ENCODE measurements around the gene FCN3. TPM values are rescaled to one million over a fixed set of nuclear protein-coding genes. Genes with fewer than 3 reads are reported as not detected.

The FCN3 gene
- total and polyA plus RNA-seq, 2 donors (not counting 1 experiment from before 2014, with no cell fraction given) = not detected

- no peaks in the 10 kb centered on the region for H3K9me3 Mint-ChIP-seq (ENCODE audit: insufficient read depth)
- H3K27ac Mint-ChIP-seq = no peak overlapping the region
- ChIA-PET POLR2A (interaction anchor here (0.6 kb wide), 1 partner anchor 252 kb away, joined by 3 read pairs; no protein-coding TSS in a partner anchor), CTCF (interaction anchor here (0.8 to 8.5 kb wide), 3 partner anchors 16 to 93 kb away, joined by 3 to 74 read pairs (median 8); no protein-coding TSS in a partner anchor)
- DNase-seq = no peak
- H3K27ac ChIP-seq (ENCODE audit: low read length in 2 of 2) = no peak overlapping the region
- H3K9me3 ChIP-seq (ENCODE audit: control extremely low read depth in 1 of 3, control insufficient read depth in 2 of 3, insufficient read depth in 1 of 3, low read length in 2 of 3) = no peaks in the 10 kb centered on the region
- H3K4me2 ChIP-seq (replicated peaks; ENCODE audit: low read depth, low read length, poor library complexity, severe bottlenecking) = no peak overlapping the region
- H3K27me3 ChIP-seq (replicated peaks in 1 of 4; ENCODE audit: control extremely low read depth in 1 of 4, control insufficient read depth in 3 of 4, insufficient read depth in 4 of 4, low read length in 3 of 4) = no peaks in the 10 kb centered on the region
- no peaks in the 10 kb centered on the region for H3K36me3 ChIP-seq (replicated peaks in 1 of 2; ENCODE audit: control extremely low read depth in 1 of 2, control insufficient read depth in 1 of 2, extremely low read depth in 1 of 2, insufficient read depth in 2 of 2, low read length in 1 of 2)
- no peak overlapping the region for H3K4me3 Mint-ChIP-seq
- peaks cover 38% of the 10 kb centered on the region for H3K4me1 Mint-ChIP-seq
- peaks cover 23 to 47% of the 10 kb centered on the region in 2 donors for H3K4me1 ChIP-seq (ENCODE audit: control insufficient read depth in 2 of 2, insufficient read depth in 2 of 2, low read length in 2 of 2)
- H2AFZ ChIP-seq (ENCODE audit: insufficient read depth, low read depth, low read length, poor library complexity, severe bottlenecking) = no peak overlapping the region
- intact Hi-C loops (cut with micrococcal nuclease) = no loop called here
- H3K4me3 ChIP-seq (ENCODE audit: control extremely low read depth in 1 of 5, extremely low read depth in 1 of 5, insufficient read depth in 1 of 5, low read depth in 2 of 5, low read length in 4 of 5) = no peak overlapping the region
- no peaks in the 10 kb centered on the region for H4K20me1 ChIP-seq (ENCODE audit: control insufficient read depth, insufficient read depth, low read length, poor library complexity, severe bottlenecking)
- TF ChIP-seq, protein P1, sequence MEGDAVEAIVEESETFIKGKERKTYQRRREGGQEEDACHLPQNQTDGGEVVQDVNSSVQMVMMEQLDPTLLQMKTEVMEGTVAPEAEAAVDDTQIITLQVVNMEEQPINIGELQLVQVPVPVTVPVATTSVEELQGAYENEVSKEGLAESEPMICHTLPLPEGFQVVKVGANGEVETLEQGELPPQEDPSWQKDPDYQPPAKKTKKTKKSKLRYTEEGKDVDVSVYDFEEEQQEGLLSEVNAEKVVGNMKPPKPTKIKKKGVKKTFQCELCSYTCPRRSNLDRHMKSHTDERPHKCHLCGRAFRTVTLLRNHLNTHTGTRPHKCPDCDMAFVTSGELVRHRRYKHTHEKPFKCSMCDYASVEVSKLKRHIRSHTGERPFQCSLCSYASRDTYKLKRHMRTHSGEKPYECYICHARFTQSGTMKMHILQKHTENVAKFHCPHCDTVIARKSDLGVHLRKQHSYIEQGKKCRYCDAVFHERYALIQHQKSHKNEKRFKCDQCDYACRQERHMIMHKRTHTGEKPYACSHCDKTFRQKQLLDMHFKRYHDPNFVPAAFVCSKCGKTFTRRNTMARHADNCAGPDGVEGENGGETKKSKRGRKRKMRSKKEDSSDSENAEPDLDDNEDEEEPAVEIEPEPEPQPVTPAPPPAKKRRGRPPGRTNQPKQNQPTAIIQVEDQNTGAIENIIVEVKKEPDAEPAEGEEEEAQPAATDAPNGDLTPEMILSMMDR (IDR thresholded peaks at IDR 0.05) = no peak
- no peak for TF ChIP-seq EZH2 (IDR thresholded peaks at IDR 0.05; ENCODE audit: borderline replicate concordance, insufficient read depth, low read depth, low read length, poor library complexity, severe bottlenecking)
- ATAC-seq (ENCODE audit: low read depth) = no peak
- no peaks in the 10 kb centered on the region for H3K79me2 ChIP-seq (ENCODE audit: control insufficient read depth, insufficient read depth, low read length)
- WGBS (ENCODE audit: insufficient coverage) = 95% methylated on average over 10 of the region's 11 CpGs
- no peak overlapping the region for H3K9ac ChIP-seq (ENCODE audit: low read length)
- no peaks in the 10 kb centered on the region for H3K27me3 Mint-ChIP-seq
Measured at GRCh38 chr1:27372808-27373690, 1.6 kb downstream of the FCN3 start.
